Head of caudate nucleus (tissue), 42 donors: Measurements from ENCODE around the gene FAM20C.
A peak's percentile ranks its signal among the peaks of the same experiment; 100 is the strongest.
"Not testable (repeated sequence)": the region's sequence is repeated elsewhere in the genome, so short reads cannot be mapped to it uniquely, and the experiment has no call there.

Experiments
- DNase-seq, 42 donors: peaks; one replicate each; pipeline versions ENCODE4 v3.0.0 to v3.0.0-alpha.2; 2020 to 2021; ENCODE audit warnings: mixed read lengths in 7 of 42
- intact Hi-C: fragments of 100-400 bp; cut with DNase I; formaldehyde crosslinking; loops from one replicate; pipeline ENCODE4 v1.15.0; 2022

Gene FAM20C

DNA sequence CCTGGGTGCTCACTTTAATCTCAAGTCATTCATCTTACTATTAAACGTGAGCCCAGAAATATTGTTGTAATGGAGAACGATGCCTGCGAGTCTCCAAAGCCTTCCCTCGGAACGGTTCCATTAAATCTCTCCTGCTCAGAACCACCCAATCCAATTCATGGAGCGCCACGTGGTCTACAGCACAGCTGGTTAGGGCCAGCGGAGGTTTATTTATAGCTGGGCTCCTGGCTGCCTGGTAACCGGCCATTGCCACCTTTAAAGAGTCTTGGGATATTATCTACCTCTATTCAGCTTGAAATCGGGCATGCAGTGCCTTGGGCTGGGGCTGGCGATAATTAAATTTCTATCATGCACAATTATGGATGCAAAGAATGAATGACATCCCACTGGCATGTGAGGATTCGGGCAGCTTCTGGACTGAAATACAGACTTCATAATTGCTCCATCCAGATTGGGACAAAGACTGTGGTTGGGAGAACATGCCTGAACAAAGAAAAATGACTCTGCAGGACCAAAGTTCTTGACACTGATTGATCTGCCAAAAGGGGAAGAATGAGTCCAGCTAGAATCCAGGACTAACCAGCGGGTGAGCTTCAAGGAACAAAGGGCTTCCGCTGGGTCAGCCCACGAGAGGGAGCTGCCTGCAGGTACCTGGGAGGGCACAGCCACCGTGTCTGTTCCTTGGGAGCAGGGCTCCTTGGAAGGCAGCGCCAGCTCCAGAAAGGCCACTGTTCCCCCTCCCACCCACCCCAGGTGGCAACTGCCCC is 7.3 kb downstream of the FAM20C start:
- intact Hi-C loops: no loop called here
- no peak for DNase-seq

DNA sequence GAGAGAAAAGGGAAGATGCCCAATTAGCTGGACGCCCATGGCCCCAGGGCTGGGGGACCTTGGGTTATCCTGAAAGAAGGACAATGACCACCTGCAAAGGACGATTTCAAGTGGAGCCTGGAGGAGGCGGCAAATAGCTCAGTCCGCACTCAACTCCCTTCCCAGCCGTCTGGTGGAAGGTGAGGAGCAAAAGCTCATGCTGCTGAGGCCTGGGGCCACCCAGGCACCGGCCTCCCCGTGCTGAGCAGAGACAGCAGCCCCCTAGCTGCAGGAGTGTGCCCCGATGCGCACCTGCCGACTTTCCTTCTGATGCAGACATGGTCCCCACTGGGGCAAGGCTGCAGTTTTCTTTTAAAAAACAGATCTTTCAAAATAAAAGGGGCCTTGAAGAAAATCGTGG is 7.9 kb downstream of the FAM20C start:
- no peak for DNase-seq
- intact Hi-C loops: no loop called here

DNA sequence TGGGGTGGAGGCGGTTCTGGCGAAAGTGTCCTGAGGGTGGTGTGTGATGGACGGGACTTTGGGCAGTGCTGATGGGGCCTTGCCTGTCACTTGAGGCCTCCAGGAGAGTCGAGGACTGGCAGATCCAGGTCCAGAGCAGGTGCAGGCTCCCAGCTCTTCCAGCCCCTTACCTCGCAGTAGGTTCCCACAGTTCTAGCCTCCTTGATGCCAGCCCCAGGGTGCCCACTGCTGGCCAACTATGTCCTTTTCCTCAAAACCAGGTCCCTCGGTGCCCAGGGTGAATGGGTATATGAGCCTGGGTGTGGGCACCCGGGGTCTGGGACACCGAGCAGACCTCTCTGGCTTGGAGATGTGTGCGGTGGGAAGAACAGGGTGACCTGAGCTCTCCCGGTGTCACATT is 8.3 kb downstream of the FAM20C start:
- intact Hi-C loops: no loop called here
- no peak for DNase-seq

DNA sequence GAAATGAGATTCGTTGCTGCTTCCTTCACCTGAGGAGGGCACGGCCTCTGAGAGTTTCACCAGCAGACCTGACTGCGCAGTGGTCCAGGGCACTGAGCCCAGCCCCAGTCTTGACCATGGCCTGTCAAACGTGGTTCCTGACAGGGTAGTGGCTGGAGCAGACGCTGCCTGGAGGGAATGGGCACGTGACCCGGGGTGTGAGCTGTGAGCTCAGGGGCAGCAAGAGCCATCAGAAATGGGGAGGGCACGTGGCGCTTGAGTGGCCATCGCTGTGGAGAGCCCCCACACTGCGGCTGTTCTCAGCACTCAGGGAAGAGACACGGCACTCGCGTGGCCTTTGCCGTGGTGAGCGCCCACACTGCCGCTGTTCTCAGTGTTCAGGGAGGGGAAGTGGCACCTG is 12.0 kb downstream of the FAM20C start:
- intact Hi-C loops: no loop called here

DNA sequence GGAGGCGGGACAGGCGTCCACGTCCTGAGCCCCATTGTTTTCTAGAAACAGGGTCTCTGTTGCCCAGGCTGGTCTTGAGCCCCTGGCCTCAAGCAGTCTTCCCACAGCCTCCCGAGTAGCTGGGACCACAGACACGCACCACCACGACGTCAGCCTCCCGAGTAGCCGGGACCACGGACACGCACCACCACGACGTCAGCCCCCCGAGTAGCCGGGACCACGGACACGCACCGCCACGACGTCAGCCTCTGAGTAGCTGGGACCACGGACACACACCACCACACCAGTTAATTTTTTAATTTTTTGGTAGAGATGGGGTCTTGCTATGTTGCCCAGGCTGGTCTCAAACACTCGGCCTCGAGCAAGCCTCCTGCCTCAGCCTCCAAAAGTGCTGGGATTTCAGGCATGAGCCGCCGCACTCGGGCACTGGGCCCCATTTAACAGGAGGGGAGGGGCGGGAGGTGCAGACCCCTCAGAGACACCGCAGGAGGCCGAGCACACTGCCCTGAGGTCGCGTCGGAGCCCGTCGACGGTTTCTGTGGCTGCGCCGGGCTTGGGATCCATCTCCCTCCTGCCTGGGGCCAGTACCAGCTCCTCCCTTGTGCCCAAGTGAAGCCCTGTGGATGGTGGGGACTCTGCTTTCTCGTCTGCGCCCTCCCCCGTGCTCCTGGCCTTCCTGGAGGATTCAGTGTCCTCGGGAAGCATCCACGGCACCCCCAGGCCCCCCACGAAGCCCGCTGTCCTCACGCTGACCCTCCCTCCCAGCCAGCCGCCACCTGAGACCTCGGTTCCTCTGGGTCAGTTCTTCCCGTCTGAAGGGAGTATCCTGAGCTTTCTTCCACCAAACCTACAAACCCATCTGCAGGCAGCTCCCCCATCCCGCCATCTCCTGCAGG is 13.0 kb downstream of the FAM20C start:
- DNase-seq: no peak

More for the DNA sequence above, 12.0 kb downstream of the FAM20C start:
- DNase-seq: no peak

DNA sequence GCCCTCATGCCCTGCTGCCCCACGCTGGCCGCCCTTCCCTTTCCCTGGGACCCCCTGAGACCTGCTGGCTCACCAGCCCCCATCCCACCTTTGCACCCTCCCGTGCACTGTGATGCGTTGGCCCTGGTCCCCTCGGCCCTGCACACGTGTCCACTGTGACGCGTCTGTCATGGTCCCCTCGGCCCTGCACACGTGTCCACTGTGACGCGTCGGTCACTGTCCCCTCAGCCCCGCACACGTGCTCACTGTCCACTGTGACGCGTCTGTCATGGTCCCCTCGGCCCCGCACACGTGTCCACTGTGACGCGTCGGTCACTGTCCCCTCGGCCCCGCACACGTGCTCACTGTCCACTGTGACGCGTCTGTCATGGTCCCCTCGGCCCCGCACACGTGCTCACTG is 14.0 kb downstream of the FAM20C start:
- intact Hi-C loops, DNase-seq: not testable (repeated sequence)

More for the DNA sequence above, 13.0 kb downstream of the FAM20C start:
- intact Hi-C loops: no loop called here

DNA sequence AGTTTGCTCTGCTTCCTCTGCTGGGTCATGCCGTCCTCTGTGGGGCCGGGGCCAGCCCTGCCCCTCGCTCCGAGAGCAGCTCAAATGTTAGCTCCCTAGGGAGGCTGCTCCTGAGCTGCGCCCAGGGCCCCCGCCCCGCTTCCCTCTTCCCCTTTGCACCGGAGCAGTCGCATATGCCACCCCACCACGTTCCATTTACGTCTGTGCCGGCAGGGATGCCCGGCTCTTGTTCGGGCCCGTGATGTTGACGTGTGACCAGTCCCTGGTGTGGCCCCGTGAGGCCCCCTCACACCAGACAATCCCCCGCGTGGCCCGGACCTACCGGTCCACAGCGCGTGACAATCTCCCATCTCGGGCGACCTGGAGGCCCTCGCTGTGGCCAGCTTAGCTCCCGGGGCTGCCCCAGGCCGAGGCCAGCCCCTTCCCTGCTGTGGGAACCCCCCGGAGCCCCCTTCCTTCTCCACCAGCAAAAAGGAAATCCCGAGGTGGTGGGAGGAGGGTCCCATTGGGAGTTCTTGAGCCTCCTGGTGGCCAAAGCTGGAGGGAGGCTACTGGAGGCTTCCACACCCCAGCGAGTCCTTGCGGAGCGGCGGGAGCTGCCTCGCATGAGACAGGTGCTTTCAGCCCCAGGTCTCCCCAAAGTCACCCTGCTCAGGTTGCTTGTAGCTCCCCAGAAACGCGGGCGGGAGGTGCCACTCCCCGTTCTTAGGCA is 15.2 kb downstream of the FAM20C start:
- no peak for DNase-seq
- intact Hi-C loops: no loop called here

DNA sequence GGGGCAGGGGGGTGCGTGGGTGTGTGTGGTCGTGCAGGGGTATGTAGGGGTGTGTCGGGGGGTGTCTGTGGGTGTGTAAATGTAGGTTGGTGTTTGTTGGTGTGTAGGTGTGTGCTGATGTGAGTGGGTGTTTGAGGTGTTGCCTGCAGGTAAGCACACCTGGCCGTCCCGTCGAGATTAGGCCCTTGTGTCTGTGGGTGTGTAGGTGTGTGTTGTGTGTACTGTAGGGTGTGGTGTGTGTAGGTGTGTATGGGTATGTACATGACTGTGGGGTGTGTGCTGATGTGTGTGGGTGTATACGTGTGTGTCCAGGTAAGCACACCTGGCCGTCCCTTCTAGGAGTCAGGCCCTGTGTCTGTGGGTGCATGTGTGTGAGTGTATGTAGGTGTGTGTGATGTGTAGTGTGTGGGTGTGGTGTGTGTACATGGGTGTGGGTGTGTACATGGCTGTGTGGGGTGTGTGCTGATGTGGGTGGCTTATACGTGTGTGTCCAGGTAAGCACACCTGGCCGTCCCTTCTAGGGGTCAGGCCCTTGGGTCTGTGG is 15.8 kb downstream of the FAM20C start:
- no peak for DNase-seq

DNA sequence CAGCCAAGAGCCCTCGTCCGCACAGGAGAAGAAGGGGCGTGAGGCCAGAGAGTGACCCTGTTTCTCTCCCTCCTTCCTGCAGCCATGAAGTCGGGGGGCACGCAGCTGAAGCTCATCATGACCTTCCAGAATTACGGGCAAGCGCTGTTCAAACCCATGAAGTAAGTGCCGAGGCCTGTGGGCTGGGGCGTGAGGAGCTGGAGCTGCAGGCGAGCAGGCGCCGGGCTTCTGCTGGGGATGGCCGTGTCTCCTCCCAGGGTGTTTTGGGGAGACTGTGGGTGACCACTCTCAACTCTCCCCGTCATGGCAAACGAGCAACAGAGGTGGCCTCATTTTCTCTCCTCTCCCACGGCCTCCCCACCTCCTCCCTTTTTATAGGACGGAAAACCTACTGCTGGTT is 16.4 kb downstream of the FAM20C start:
- intact Hi-C loops: no loop called here
- DNase-seq: no peak

More for the DNA sequence above, 15.8 kb downstream of the FAM20C start:
- intact Hi-C loops: no loop called here

DNA sequence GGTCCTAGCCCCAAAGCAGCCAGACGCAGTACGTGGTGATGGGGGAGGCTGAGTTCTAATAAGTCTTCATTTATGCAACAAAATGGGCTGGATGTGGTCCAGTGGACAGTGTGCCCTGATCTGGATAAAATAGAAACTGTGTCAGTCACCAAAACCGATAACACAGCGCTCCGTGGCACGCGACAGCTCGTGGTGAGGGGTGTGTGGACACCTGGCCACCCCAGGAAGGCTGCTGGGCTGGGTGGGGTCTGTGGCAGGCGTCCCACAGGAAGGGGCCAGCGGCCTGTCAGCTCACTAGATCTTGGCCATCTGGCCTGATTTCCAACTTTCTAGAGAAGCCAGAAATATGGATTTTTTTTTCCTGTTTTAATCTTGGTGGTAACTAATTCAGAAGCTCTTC is 17.0 kb downstream of the FAM20C start:
- DNase-seq: no peak
- intact Hi-C loops: no loop called here

DNA sequence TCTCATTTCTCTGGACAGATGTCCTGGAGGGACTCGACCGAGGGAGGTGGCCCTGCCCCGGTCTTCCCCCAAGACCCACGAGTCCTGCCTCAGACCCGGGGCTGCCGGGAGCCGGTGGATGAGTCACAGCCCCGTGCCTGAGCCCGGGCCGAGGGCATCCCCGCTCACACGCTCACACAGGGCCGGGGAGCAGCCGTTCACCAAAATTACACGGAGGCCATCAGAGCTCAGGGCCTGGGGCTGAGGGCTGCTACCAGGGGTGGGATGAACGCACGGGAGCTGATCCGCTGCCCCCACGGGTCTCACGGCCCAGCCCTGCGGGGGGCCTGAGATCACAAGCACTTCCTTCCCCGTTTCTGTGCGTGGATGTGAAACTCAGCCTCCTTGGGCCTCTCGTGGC is 17.5 kb downstream of the FAM20C start:
- no peak for DNase-seq
- intact Hi-C loops: no loop called here

DNA sequence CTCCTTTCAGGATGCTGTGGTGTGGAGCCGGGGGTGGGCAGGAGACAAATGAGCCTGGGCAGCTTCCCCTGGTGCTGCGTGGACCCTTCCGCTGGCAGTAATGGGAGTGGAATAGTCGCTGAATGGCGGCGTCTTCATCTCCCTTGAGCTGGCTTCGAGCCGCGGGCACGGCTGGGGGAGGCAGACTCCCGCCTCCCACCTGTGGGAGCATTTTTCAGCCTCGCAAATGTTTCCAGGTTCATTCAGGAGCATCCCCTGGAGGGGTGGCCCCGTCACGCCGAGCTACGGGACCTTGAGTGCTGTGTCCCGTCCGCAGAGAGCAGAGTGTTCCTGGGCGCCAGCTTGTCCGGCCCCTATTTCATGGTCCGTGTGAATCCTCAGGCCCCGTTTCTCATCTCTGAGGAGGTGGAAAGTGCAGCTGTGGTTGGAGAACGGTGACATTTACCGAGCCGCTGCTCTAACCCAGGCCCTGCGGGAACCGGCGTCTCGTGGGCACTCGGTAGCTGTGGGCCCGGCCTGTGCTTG is 18.1 kb downstream of the FAM20C start:
- no peak for DNase-seq
- intact Hi-C loops: no loop called here

DNA sequence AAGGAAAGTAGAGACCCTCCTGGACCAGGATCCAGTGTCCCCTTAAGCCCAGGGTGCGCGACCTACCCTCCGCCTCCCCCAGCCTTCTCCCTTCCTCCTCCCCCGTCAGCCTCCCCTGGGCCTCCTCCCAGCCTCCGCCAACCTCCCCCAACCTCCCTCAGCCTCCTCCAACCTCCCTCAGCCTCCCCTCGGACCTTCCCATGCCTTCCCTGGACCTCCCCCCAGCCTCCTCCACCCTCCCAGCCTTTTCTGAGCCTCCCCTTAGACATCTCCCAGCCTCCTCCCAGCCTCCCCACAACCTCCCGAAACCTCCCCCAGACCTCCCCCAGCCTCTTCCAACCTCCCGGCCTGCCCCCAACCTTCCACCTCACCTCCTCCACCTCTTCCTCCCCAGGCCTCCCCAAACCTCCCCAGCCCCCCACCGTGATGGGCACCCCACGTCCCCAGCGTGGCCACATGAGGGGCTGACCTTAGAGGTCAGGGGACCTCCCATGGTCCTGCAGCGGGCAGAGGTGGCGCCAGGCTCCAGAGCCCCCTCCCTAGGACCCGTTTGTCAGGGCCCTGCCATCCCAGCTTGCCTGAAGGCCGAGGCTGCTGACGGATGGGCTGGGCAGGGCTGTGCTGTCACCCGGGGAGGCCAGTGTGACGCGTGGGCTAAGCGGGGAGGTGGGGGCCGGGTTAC is 18.8 kb downstream of the FAM20C start:
- no peak for DNase-seq
- intact Hi-C loops: no loop called here

DNA sequence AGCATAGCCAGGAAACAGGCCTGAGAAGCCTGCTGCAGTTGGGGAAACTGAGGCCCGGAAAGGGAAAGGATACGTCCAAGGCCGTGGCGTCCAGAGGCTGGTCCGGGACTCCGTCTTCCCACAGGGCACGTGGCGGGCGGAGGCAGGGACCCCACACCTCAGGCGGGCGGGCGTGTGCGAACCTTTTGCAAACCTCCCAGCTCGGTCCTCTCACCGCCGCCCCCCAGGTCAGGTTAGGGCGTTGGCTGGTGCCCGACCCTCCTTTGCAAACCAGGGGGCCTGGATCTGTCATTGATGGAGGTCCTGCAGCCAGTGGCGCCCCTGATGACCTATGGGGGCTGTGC is 19.3 kb downstream of the FAM20C start:
- DNase-seq: no peak
- intact Hi-C loops: no loop called here

DNA sequence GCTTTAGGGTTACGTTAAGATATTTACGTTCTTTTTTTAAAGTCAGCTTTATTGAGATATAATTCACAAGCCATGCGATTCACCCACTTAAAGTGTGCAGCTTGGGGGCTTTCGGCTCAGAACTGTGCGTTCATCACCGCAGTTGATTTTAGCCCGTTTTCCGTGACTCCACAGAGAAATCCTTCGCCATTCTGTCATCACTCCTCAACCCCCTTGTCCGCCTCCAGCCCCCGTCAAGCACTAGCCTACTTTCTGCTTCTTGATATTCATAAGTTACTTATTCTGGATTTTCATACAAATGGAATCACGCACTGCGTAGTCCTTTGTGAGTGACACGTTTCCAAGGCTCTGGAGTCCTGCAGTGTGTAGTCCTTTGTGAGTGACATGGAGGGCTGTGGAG is 20.4 kb downstream of the FAM20C start:
- intact Hi-C loops: no loop called here
- peak in 29 of 42 donors; percentile 43 to 89 (median 68) for DNase-seq

DNA sequence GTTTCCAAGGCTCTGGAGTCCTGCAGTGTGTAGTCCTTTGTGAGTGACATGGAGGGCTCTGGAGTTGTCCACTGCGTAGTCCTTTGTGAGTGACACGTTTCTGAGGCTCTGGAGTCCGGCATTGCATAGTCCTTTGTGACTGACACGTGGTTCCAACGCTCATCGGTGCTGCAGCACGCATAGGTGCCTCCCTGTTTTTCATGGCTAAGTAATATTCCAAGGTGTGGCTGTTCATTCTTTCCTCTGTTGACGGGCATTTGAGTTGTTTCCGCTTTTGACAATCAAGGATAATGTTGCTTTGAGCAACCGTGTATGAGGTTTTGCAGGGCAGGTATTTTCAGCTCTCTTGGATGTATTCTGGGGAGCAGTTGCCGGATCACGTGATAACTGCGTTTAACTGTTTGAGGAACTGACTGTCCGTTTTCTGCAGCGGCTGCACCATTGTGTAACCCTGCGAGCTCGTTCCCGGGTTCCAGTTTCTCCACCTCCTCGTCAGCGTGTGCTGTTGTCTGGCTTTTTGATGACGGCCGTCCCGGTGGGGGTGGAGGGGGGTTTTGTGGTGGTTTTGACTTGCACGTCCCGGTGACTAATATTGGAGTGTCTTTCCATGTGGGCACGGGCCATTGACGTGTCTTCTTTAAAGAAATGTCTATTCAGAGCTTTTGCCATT is 21.1 kb downstream of the FAM20C start:
- DNase-seq: no peak

DNA sequence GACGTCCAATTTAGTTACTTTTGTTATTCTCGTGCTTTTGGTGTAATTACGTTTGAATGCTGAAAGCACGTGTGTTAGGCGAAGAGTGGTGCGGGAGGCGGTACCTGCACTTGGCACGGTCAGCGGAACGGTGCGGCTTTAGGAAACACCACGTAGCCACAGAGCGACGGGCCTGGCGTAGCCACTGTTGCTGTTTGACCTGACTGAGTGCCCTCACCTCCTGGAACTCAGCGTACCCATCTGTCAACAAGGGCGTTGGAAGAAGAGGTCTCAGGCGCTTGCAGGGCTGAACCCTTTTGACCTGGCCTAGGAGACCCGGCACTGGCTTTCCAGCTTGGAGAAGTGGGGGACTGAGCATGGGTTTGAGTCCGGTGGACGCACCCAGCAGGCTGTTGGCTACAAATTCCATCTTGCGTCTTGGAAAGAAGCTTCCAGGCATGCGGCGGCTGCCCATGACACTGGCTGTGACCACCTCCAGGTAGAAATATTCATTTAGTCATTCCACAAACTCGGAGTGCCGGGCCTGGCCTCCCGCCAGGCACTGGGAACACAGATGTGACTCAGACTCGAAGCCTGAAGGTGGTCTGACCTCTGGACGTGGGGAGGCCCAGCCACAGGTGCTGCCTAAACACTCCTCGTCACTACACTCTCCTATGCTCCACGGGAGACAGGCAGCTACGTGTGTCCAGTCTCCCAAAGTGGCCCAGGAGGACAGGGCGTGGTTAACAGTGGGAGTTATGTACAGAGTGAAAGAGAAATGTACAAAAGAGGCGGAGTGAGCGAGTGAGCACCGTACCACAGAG is 22.2 kb downstream of the FAM20C start:
- intact Hi-C loops: no loop called here
- no peak for DNase-seq

More for the DNA sequence above, 21.1 kb downstream of the FAM20C start:
- intact Hi-C loops: no loop called here
